H9 (cell line): ENCODE measurements around the gene CCDC27. TPM values are rescaled to one million over a fixed set of nuclear protein-coding genes. Genes with fewer than 3 reads are reported as not detected.

Experiments used
- DNase-seq: peaks from one replicate; pipeline ENCODE4 v3.0.0-alpha.2; 2017
- H2AFZ ChIP-seq: one replicate; pipeline ENCODE4 v1.6.1; 2013; ENCODE audit warnings: mild to moderate bottlenecking, low read length, control low read depth, moderate library complexity
- H2AK5ac ChIP-seq: 2 replicates; pipeline ENCODE4 v1.6.1; 2013; ENCODE audit warnings: low read length, control low read depth, mixed read lengths; ENCODE audit not compliant: insufficient read length
- H2BK120ac ChIP-seq: one replicate; pipeline ENCODE4 v1.6.1; 2013; ENCODE audit warnings: low read depth, mild to moderate bottlenecking, low read length, control low read depth, inconsistent platforms; ENCODE audit not compliant: poor library complexity, severe bottlenecking
- H2BK12ac ChIP-seq: 2 replicates; pipeline ENCODE4 v1.6.1; 2013; ENCODE audit warnings: low read length, control low read depth, mixed read lengths, low read depth; ENCODE audit not compliant: insufficient read length
- H2BK15ac ChIP-seq: 2 replicates; pipeline ENCODE4 v1.6.1; 2013; ENCODE audit warnings: low read depth, low read length, control low read depth
- H2BK20ac ChIP-seq: one replicate; pipeline ENCODE4 v1.6.1; 2013; ENCODE audit warnings: low read depth, mild to moderate bottlenecking, low read length, control low read depth, inconsistent platforms; ENCODE audit not compliant: poor library complexity, severe bottlenecking
- H2BK5ac ChIP-seq: 2 replicates; pipeline ENCODE4 v1.6.1; 2013; ENCODE audit warnings: low read length, control low read depth, mixed read lengths; ENCODE audit not compliant: insufficient read length
- H3K14ac ChIP-seq: 2 replicates; pipeline ENCODE4 v1.6.1; 2013; ENCODE audit warnings: low read length, control low read depth; ENCODE audit not compliant: insufficient read depth
- H3K18ac ChIP-seq: 2 replicates; pipeline ENCODE4 v1.6.1; 2013; ENCODE audit warnings: low read depth, mild to moderate bottlenecking, mixed read lengths, low read length, control low read depth; ENCODE audit not compliant: insufficient read length
- H3K23ac ChIP-seq: 2 replicates; pipeline ENCODE4 v1.6.1; 2013; ENCODE audit warnings: low read length, control low read depth, mixed read lengths, low read depth; ENCODE audit not compliant: insufficient read length
- H3K23me2 ChIP-seq: 2 replicates; pipeline ENCODE4 v1.6.1; 2013; ENCODE audit warnings: low read depth, mild to moderate bottlenecking, mixed read lengths, low read length, control low read depth; ENCODE audit not compliant: insufficient read length, poor library complexity, severe bottlenecking
- H3K27ac ChIP-seq: 2 replicates; pipeline ENCODE4 v1.5.1; 2013; ENCODE audit warnings: low read length, control low read depth, mixed read lengths, low read depth; ENCODE audit not compliant: insufficient read length
- H3K27me3 ChIP-seq: 2 replicates; pipeline ENCODE4 v1.6.1; 2013; ENCODE audit warnings: low read length, control low read depth, inconsistent platforms; ENCODE audit not compliant: insufficient read depth
- H3K4ac ChIP-seq: 2 replicates; pipeline ENCODE4 v1.6.1; 2013; ENCODE audit warnings: low read depth, mild to moderate bottlenecking, control low read depth, inconsistent platforms, low read length, moderate library complexity
- H3K4me1 ChIP-seq: 2 replicates; pipeline ENCODE4 v1.6.1; 2013; ENCODE audit warnings: low read length, control low read depth, inconsistent platforms; ENCODE audit not compliant: insufficient read depth
- H3K4me2 ChIP-seq: 2 replicates; pipeline ENCODE4 v1.6.1; 2013; ENCODE audit warnings: low read length, control low read depth, mixed read lengths; ENCODE audit not compliant: insufficient read length, insufficient read depth
- H3K56ac ChIP-seq: 2 replicates; pipeline ENCODE4 v1.6.1; 2013; ENCODE audit warnings: low read depth, mild to moderate bottlenecking, mixed read lengths, low read length, control low read depth; ENCODE audit not compliant: insufficient read length
- H3K79me1 ChIP-seq: 2 replicates; pipeline ENCODE4 v1.6.1; 2013; ENCODE audit warnings: low read depth, mild to moderate bottlenecking, moderate library complexity, low read length, control low read depth, inconsistent platforms; ENCODE audit not compliant: insufficient read depth, poor library complexity, severe bottlenecking
- H3K79me2 ChIP-seq: 2 replicates; pipeline ENCODE4 v1.6.1; 2013; ENCODE audit warnings: low read length, control low read depth, inconsistent platforms; ENCODE audit not compliant: insufficient read depth
- H3K9ac ChIP-seq: 2 replicates; pipeline ENCODE4 v1.6.1; 2013; ENCODE audit warnings: low read length, control low read depth, mixed read lengths; ENCODE audit not compliant: insufficient read length; ENCODE audit errors: extremely low read depth
- H3K9me3 ChIP-seq: one replicate; pipeline ENCODE4 v1.6.1; 2013; ENCODE audit warnings: low read depth, low read length, inconsistent platforms; ENCODE audit not compliant: control insufficient read depth
- H3T11ph ChIP-seq: one replicate; pipeline ENCODE4 v1.6.1; 2013; ENCODE audit warnings: mild to moderate bottlenecking, low read length, control low read depth, inconsistent platforms
- H4K20me1 ChIP-seq: one replicate; pipeline ENCODE4 v1.6.1; 2013; ENCODE audit not compliant: control insufficient read depth, insufficient read length, insufficient read depth
- H4K5ac ChIP-seq: 2 replicates; pipeline ENCODE4 v1.6.1; 2013; ENCODE audit warnings: low read depth, mild to moderate bottlenecking, mixed read lengths, low read length, control low read depth; ENCODE audit not compliant: insufficient read length
- H4K8ac ChIP-seq: replicated peaks from 2 replicates; pipeline ENCODE4 v1.6.1; 2013; ENCODE audit warnings: low read length, control low read depth, mixed read lengths, low read depth; ENCODE audit not compliant: insufficient read length
- H4K91ac ChIP-seq: 2 replicates; pipeline ENCODE4 v1.6.1; 2013; ENCODE audit warnings: low read depth, mild to moderate bottlenecking, moderate library complexity, mixed read lengths, low read length, control low read depth; ENCODE audit not compliant: insufficient read length
- H3K27ac Mint-ChIP-seq, 3 experiments: 2 replicates in 2 of 3; 3 replicates in 1 of 3; pipeline ENCODE4 v1.8.0; 2020 to 2021; ENCODE audit warnings: mixed read lengths in 3 of 3, mild to moderate bottlenecking in 1 of 3, moderate library complexity in 1 of 3
- H3K27me3 Mint-ChIP-seq: 2 replicates; pipeline ENCODE4 v1.8.0; 2021; ENCODE audit warnings: low read depth, mild to moderate bottlenecking, moderate library complexity, mixed read lengths
- H3K36me3 Mint-ChIP-seq, 3 experiments: 2 replicates in 2 of 3; 3 replicates in 1 of 3; pipeline ENCODE4 v1.8.0; 2020 to 2021; ENCODE audit warnings: low read depth in 3 of 3, mixed read lengths in 3 of 3; ENCODE audit not compliant: insufficient read depth in 1 of 3
- H3K4me1 Mint-ChIP-seq, 2 experiments: 2 replicates each; pipeline ENCODE4 v1.8.0; 2020; ENCODE audit warnings: mixed read lengths in 2 of 2
- H3K4me3 Mint-ChIP-seq, 2 experiments: 2 replicates in 1 of 2; 3 replicates in 1 of 2; pipeline ENCODE4 v1.8.0; 2020 to 2021; ENCODE audit warnings: mild to moderate bottlenecking in 2 of 2, mixed read lengths in 2 of 2, moderate library complexity in 1 of 2
- H3K9me3 Mint-ChIP-seq, 2 experiments: 2 replicates in 1 of 2; 3 replicates in 1 of 2; pipeline ENCODE4 v1.8.0; 2020; ENCODE audit warnings: mild to moderate bottlenecking in 2 of 2, mixed read lengths in 2 of 2, moderate library complexity in 1 of 2
- CTCF ChIP-seq: fragments of 200-600 bp; sonication (generic); conservative IDR thresholded peaks from 3 replicates; pipeline ENCODE4 v1.8.0; 2021; ENCODE audit warnings: antibody characterized with exemption, mild to moderate bottlenecking
- WGBS: extraction: QIAGEN DNeasy Blood & Tissue Kit; methylation state at CpG from one replicate; pipeline ENCODE4 v1.1.7; 2013; ENCODE audit warnings: missing lambda C conversion rate, low lambda C conversion rate, mixed read lengths; ENCODE audit not compliant: insufficient read length; ENCODE audit errors: extremely low coverage; 5-methylcytosine and 5-hydroxymethylcytosine counted together
- total RNA-seq: library from RNA; stranded (reverse); gene quantifications from 2 replicates; pipeline ENCODE4 v1.2.1, GENCODE V29; 2021

Gene CCDC27
- total RNA-seq, 1 experiment from 2014 or later, result not detected

GRCh38 chr1:3730543-3731247 lies 21.6 kb upstream of the CCDC27 start:
- no peak overlapping the region for H3K9ac ChIP-seq
- H3K56ac ChIP-seq, result no peak overlapping the region
- no peak overlapping the region for H3K4me2 ChIP-seq
- Mint-ChIP-seq H3K27me3 (peaks cover 2% of the 10 kb centered on the region), H3K27ac (no peak overlapping the region), H3K9me3 (no peaks in the 10 kb centered on the region), H3K4me3 (no peak overlapping the region), H3K4me1 (peaks cover 0 to 13% of the 10 kb centered on the region in 2 experiments; a peak in 2 of 4 replicates), H3K36me3 (peaks cover under 1 to 6% (median 4%) of the 10 kb centered on the region in 3 experiments; a peak in 5 of 7 replicates)
- no peak overlapping the region for H2BK5ac ChIP-seq
- H4K8ac ChIP-seq, result no peak overlapping the region
- no peak for DNase-seq
- H2BK120ac ChIP-seq, result no peak overlapping the region
- no peak overlapping the region for H2AFZ ChIP-seq
- H3K9me3 ChIP-seq, result no peaks in the 10 kb centered on the region
- no peak overlapping the region for H2BK20ac ChIP-seq
- no peaks in the 10 kb centered on the region for H3K23me2 ChIP-seq
- no peak overlapping the region for H3T11ph ChIP-seq
- H4K91ac ChIP-seq, result no peak overlapping the region
- TF ChIP-seq CTCF, result no peak
- no peak overlapping the region for H3K18ac ChIP-seq
- no peaks in the 10 kb centered on the region for H3K79me1 ChIP-seq
- H3K27ac ChIP-seq, result no peak overlapping the region
- no peak overlapping the region for H3K23ac ChIP-seq
- H3K27me3 ChIP-seq, result no peaks in the 10 kb centered on the region; the same call in 1 of the 2 replicates
- no peaks in the 10 kb centered on the region for H3K4me1 ChIP-seq
- no CpG with 5 or more reads among the region's 25 CpGs for WGBS
- H2AK5ac ChIP-seq, result no peak overlapping the region
- H4K5ac ChIP-seq, result no peak overlapping the region
- no peaks in the 10 kb centered on the region for H4K20me1 ChIP-seq
- no peaks in the 10 kb centered on the region for H3K79me2 ChIP-seq
- no peak overlapping the region for H2BK12ac ChIP-seq
- H3K14ac ChIP-seq, result no peak overlapping the region; the same call in 1 of the 2 replicates
- H2BK15ac ChIP-seq, result peak overlapping the region; percentile 56; the same call in 1 of the 2 replicates
- no peak overlapping the region for H3K4ac ChIP-seq
